K562 (cell line): Measurements from ENCODE around the gene WDR70. TPM values are rescaled to one million over a fixed set of nuclear protein-coding genes. Genes with fewer than 3 reads are reported as not detected.

Source experiments
- ATAC-seq: fragments of 200-7000 bp; cut with Tn5 transposase; 3 replicates; pipeline ENCODE4 v1.9.1; 2020; ENCODE audit warnings: moderate library complexity
- BruUV-seq: library from RNA; stranded (reverse); fragments of 400-500 nt; replicated peaks from 2 replicates; lab custom pipeline; 2021; lab: Mats Ljungman, UMichigan
- CTCF ChIA-PET: fragments of 300-600 bp; formaldehyde crosslinking; extraction: SDS; loops from one replicate; lab custom pipeline; 2021; ENCODE audit warnings: low intra/inter-chr PET ratio; lab: Yijun Ruan, JAX
- POLR2A ChIA-PET: fragments of 300-600, 350-650 bp; sonication (Branson Sonifier 250); formaldehyde crosslinking; extraction: SDS; loops from one replicate; lab custom pipeline; 2021; ENCODE audit warnings: antibody characterized with exemption, inconsistent platforms; lab: Yijun Ruan, JAX
- DNase-seq, 4 experiments: peaks; one replicate each; pipeline versions ENCODE4 v3.0.0 to v3.0.0-alpha.2; 2011 to 2018; ENCODE audit warnings: low spot score in 3 of 4, mixed read lengths in 3 of 4; ENCODE audit errors: extremely low read depth in 1 of 4
- FAIRE-seq: peaks from 2 replicates; lab custom pipeline; 2011; peaks lifted over from hg19 to GRCh38; lab: Jason Lieb, UNC
- H2AFZ ChIP-seq: 2 replicates; pipeline ENCODE4 v1.6.0; 2011; ENCODE audit warnings: low read depth, low read length, control low read depth, inconsistent platforms
- H3K27ac ChIP-seq: fragments of 200-600 bp; 3 replicates; pipeline ENCODE4 v1.8.0; 2011; ENCODE audit warnings: low read depth, mild to moderate bottlenecking, control low read depth, inconsistent platforms, low read length, moderate library complexity, mixed read lengths; ENCODE audit errors: extremely low read depth
- H3K27me3 ChIP-seq, 2 experiments: fragments of 300-600 bp in 1 of 2; 2 replicates in 1 of 2; 3 replicates in 1 of 2; pipeline versions ENCODE4 v1.6.0 to v1.8.0; 2011; ENCODE audit warnings: inconsistent platforms in 2 of 2, low read length in 2 of 2, mild to moderate bottlenecking in 1 of 2, mixed read lengths in 1 of 2, moderate library complexity in 1 of 2; ENCODE audit not compliant: control insufficient read depth in 2 of 2, insufficient read depth in 2 of 2
- H3K36me3 ChIP-seq: fragments of 300-600 bp; 3 replicates; pipeline ENCODE4 v1.8.0; 2011; ENCODE audit warnings: mild to moderate bottlenecking, low read length, inconsistent platforms; ENCODE audit not compliant: control insufficient read depth, insufficient read depth
- H3K4me1 ChIP-seq, 2 experiments: fragments of 200-600 bp in 1 of 2; replicated peaks in 1 of 2; 2 replicates in 1 of 2; 3 replicates in 1 of 2; pipeline versions ENCODE4 v1.5.1 to v1.8.0; 2011; ENCODE audit warnings: inconsistent platforms in 2 of 2, low read length in 2 of 2, mild to moderate bottlenecking in 1 of 2, mixed read lengths in 1 of 2, moderate library complexity in 1 of 2; ENCODE audit not compliant: control insufficient read depth in 2 of 2, insufficient read depth in 2 of 2
- H3K4me2 ChIP-seq: 2 replicates; pipeline ENCODE4 v1.6.1; 2011; ENCODE audit warnings: low read length, control low read depth, inconsistent platforms, mixed read lengths; ENCODE audit not compliant: insufficient read depth
- H3K4me3 ChIP-seq: fragments of 200-600 bp; sonication (generic), shearing (Covaris generic); 2 replicates; pipeline ENCODE4 v1.5.1; 2016; ENCODE audit warnings: control low read depth, inconsistent platforms
- H3K79me2 ChIP-seq: fragments of 200-600 bp; 3 replicates; pipeline ENCODE4 v1.8.0; 2011; ENCODE audit warnings: low read length, inconsistent platforms; ENCODE audit not compliant: control insufficient read depth, insufficient read depth
- H3K9ac ChIP-seq, 2 experiments: 2 replicates each; pipeline versions ENCODE4 v1.6.0 to v1.6.1; 2011; ENCODE audit warnings: low read depth in 2 of 2, low read length in 2 of 2, control low read depth in 1 of 2, inconsistent platforms in 1 of 2, mild to moderate bottlenecking in 1 of 2, mixed read lengths in 1 of 2; ENCODE audit not compliant: insufficient read depth in 1 of 2
- H3K9me1 ChIP-seq: one replicate; pipeline ENCODE4 v1.6.0; 2011; ENCODE audit warnings: inconsistent platforms, mild to moderate bottlenecking, low read length, moderate library complexity; ENCODE audit not compliant: control insufficient read depth, insufficient read depth
- H3K9me3 ChIP-seq: replicated peaks from 2 replicates; pipeline ENCODE4 v1.5.1; 2011; ENCODE audit warnings: low read depth, low read length, inconsistent platforms; ENCODE audit not compliant: control insufficient read depth, insufficient read depth
- H4K20me1 ChIP-seq: replicated peaks from 2 replicates; pipeline ENCODE4 v1.6.1; 2011; ENCODE audit warnings: low read length, inconsistent platforms, mixed read lengths; ENCODE audit not compliant: control insufficient read depth, insufficient read depth
- CBX5 ChIP-seq: IDR thresholded peaks from 2 replicates; pipeline ENCODE4 v1.6.1; 2014; ENCODE audit warnings: low read depth, borderline replicate concordance
- ESRRB ChIP-seq: fragments of 250-450 bp; sonication (Bioruptor Pico); IDR thresholded peaks from 2 replicates; pipeline ENCODE4 v1.5.0; 2020; ENCODE audit warnings: mild to moderate bottlenecking, moderate library complexity, borderline replicate concordance
- ETV1 ChIP-seq: fragments of 450-650 bp; conservative IDR thresholded peaks from 2 replicates; pipeline ENCODE4 v1.6.1; 2016; ENCODE audit warnings: missing genetic modification characterization, control low read depth, low read depth, missing compliant biosample characterization
- MAFK ChIP-seq: IDR thresholded peaks from 2 replicates; pipeline ENCODE4 v1.6.1; 2011; ENCODE audit warnings: low read length, improper control_type of control experiment
- SIN3A ChIP-seq, 2 experiments: fragments of 150-350 bp in 1 of 2; IDR thresholded peaks; 2 replicates each; pipeline ENCODE4 v1.6.1; 2011 to 2016; ENCODE audit warnings: borderline replicate concordance in 2 of 2, low read depth in 2 of 2, low read length in 2 of 2, mild to moderate bottlenecking in 2 of 2, moderate library complexity in 2 of 2; ENCODE audit not compliant: control insufficient read depth in 1 of 2
- ZBED1 ChIP-seq: IDR thresholded peaks from 2 replicates; pipeline ENCODE4 v1.6.1; 2014
- ZBTB8A ChIP-seq: fragments of 450-650 bp; IDR thresholded peaks from 2 replicates; pipeline ENCODE4 v1.6.1; 2018; ENCODE audit warnings: mild to moderate bottlenecking, moderate library complexity; ENCODE audit not compliant: partially characterized antibody
- ZNF184 ChIP-seq: sonication (generic); formaldehyde crosslinking; IDR thresholded peaks from 2 replicates; pipeline ENCODE4 v1.5.0; 2020; ENCODE audit warnings: missing genetic modification reagents
- ZNF384 ChIP-seq: IDR thresholded peaks from 2 replicates; pipeline ENCODE4 v1.6.1; 2012; ENCODE audit warnings: low read depth, low read length, improper control_type of control experiment
- ZNF75A ChIP-seq: fragments of 450-650 bp; formaldehyde crosslinking; IDR thresholded peaks from 2 replicates; pipeline ENCODE4 v1.4.0; 2020; ENCODE audit warnings: mild to moderate bottlenecking
- whole genome bisulfite sequencing: fragments of 100-300 bp; shearing (Covaris generic); methylation state at CpG from one replicate; pipeline ENCODE4 v1.1.6; 2016; ENCODE audit warnings: low coverage, mixed read lengths; ENCODE audit not compliant: insufficient coverage; ENCODE audit errors: missing lambda C conversion rate; 5-methylcytosine and 5-hydroxymethylcytosine counted together
- in situ Hi-C: fragments of 300-500 bp; cut with MboI; formaldehyde crosslinking; loops from 4 replicates; pipeline ENCODE4 v1.15.0; 2018; ENCODE audit warnings: inconsistent platforms, mixed read lengths
- intact Hi-C: fragments of 100-400 bp; cut with micrococcal nuclease; formaldehyde crosslinking; loops from 2 replicates; pipeline ENCODE4 v1.14.2; 2022
- polyA plus RNA-seq, 8 experiments: library from polyadenylated mRNA; depleted of rRNA in 4 of 8; stranded (reverse) in 5 of 8; unstranded in 3 of 8; fragments of >200 nt; fragmentation: Nextera tagmentation in 2 of 8; fragmentation: Illumina TruSeq in 1 of 8; extraction: Ambion mirVana in 2 of 8; extraction: Trizol in 1 of 8; gene quantifications; 2 replicates each; pipeline versions ENCODE4 v1.2.1 to v1.2.3, GENCODE V29; 2011 to 2014; ENCODE audit warnings: inconsistent platforms in 1 of 8, missing spikeins in 1 of 8
- total RNA-seq, 7 experiments: library from RNA; depleted of rRNA in 6 of 7; stranded (reverse); fragments of >200 nt in 6 of 7; fragmentation: Illumina TruSeq in 2 of 7; extraction: Trizol in 2 of 7; gene quantifications; 2 replicates each; pipeline versions ENCODE4 v1.2.1 to v1.2.3, GENCODE V29; 2011 to 2021; ENCODE audit warnings: low replicate concordance in 1 of 7
- TF ChIP-seq, protein P1 (sequence below): fragments of 250-450 bp; sonication (Bioruptor Pico); IDR thresholded peaks from 2 replicates; pipeline ENCODE4 v1.5.0; 2020; ENCODE audit warnings: mild to moderate bottlenecking
- TF ChIP-seq, protein P2 (sequence below): fragments of 450-650 bp; formaldehyde crosslinking; IDR thresholded peaks from 2 replicates; pipeline ENCODE4 v1.4.0; 2020; ENCODE audit warnings: mild to moderate bottlenecking, moderate library complexity
- TF ChIP-seq, protein P3 (sequence below), 2 experiments: IDR thresholded peaks in 1 of 2; conservative IDR thresholded peaks in 1 of 2; 2 replicates each; pipeline ENCODE4 v1.6.1; 2016; ENCODE audit warnings: low read depth in 2 of 2, mild to moderate bottlenecking in 1 of 2, missing compliant biosample characterization in 1 of 2, missing genetic modification characterization in 1 of 2, moderate library complexity in 1 of 2

The WDR70 gene
- total and polyA plus RNA-seq, 9 of the 15 experiments (the other 6 are each of a cell fraction or from before 2014, with no cell fraction given), result 16.8 to 46.6 (median 38.8) TPM

DNA sequence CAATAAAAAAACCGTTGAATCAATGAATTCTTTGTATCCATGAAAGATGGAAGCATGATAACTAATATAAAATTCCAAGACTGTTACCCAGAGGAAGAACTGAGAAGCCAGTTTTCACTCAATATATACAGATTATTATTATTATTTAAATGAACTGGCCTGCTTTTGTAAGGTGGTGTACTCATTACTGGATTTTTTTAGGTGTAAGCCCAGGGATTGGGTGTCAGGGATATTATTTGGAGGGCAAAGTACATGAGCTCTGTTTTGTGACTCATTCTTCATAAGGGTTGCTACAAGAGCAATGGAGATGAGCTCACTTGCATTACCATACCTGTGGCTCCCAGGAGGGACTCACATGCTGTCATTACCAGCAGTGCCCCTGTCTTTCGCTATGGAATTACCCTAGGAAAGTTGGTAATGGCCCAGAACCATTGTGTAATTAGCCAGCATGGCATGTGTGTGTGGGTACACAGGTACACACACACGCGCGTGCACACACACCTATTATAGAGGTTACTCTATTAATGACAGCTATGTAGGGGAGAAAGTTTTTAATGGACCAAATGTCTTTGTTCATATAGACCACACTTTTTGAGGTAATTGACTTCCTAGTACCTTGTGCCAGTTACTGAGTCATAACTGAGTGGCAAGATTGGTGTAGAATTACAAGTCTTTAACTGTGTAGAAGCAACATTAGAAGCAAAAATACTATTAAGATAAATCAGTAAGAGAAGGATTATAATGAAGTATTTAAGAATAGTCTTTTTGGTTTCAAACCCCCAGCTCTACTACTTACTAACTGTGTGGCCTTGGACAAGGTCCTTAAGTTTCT lies 317.3 kb downstream of the WDR70 start (continued):
- TF ChIP-seq, protein P1, sequence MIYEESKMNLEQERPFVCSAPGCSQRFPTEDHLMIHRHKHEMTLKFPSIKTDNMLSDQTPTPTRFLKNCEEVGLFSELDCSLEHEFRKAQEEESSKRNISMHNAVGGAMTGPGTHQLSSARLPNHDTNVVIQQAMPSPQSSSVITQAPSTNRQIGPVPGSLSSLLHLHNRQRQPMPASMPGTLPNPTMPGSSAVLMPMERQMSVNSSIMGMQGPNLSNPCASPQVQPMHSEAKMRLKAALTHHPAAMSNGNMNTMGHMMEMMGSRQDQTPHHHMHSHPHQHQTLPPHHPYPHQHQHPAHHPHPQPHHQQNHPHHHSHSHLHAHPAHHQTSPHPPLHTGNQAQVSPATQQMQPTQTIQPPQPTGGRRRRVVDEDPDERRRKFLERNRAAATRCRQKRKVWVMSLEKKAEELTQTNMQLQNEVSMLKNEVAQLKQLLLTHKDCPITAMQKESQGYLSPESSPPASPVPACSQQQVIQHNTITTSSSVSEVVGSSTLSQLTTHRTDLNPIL, result no peak
- TF ChIP-seq, protein P2, sequence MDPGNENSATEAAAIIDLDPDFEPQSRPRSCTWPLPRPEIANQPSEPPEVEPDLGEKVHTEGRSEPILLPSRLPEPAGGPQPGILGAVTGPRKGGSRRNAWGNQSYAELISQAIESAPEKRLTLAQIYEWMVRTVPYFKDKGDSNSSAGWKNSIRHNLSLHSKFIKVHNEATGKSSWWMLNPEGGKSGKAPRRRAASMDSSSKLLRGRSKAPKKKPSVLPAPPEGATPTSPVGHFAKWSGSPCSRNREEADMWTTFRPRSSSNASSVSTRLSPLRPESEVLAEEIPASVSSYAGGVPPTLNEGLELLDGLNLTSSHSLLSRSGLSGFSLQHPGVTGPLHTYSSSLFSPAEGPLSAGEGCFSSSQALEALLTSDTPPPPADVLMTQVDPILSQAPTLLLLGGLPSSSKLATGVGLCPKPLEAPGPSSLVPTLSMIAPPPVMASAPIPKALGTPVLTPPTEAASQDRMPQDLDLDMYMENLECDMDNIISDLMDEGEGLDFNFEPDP (CRISPR knock-in tag), result no peak
- no peak for TF ChIP-seq CBX5
- no peak for TF ChIP-seq ETV1
- no peak for TF ChIP-seq ZBED1
- no peak for TF ChIP-seq MAFK

DNA sequence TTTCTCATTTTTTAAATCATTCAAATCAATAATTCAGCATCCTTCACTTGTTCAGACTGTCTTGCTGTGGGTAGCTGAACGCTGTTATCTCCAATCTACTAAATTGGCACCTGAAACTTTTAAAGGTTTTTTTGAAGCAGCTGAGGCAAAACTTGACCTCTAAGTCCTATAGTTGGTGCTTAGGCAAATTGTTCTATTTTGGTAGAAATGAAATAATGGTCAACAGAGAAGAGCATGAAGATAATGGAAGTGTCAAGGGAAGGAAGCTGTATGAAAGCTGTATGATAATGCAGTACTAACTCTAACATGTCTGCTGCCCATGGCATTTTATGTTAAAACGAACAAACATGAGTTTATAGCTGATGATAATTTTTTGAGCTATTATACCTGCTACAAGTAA lies 322.8 kb downstream of the WDR70 start:
- no peaks in the 10 kb centered on the region for H4K20me1 ChIP-seq
- no peaks in the 10 kb centered on the region for H3K27me3 ChIP-seq
- 47% methylated on average over 2 of the region's 2 CpGs for WGBS
- H3K9ac ChIP-seq, result no peak overlapping the region
- in situ Hi-C loops, result no loop called here
- H3K79me2 ChIP-seq, result no peaks in the 10 kb centered on the region
- H3K4me3 ChIP-seq, result no peak overlapping the region
- H3K4me2 ChIP-seq, result no peak overlapping the region
- no TSS peak for BruUV-seq
- FAIRE-seq, result no peak
- no peak for ATAC-seq
- ChIA-PET POLR2A (interaction anchor here (0.6 to 0.7 kb wide), 2 partner anchors 20 to 1630 kb away, joined by 3 to 4 read pairs; no protein-coding TSS in a partner anchor), CTCF (no interaction called here)
- H3K36me3 ChIP-seq, result peaks cover 7% of the 10 kb centered on the region; the same call in 1 of the 3 replicates
- H3K4me1 ChIP-seq, result no peaks in the 10 kb centered on the region
- no peaks in the 10 kb centered on the region for H3K9me3 ChIP-seq
- intact Hi-C loops, result no loop called here
- no peak overlapping the region for H2AFZ ChIP-seq
- no peak overlapping the region for H3K27ac ChIP-seq
- H3K9me1 ChIP-seq, result no peaks in the 10 kb centered on the region
- DNase-seq, result no peak
- TF ChIP-seq ZNF384, result no peak
- no peak for TF ChIP-seq ZNF75A (CRISPR knock-in tag)
- TF ChIP-seq, protein P3, sequence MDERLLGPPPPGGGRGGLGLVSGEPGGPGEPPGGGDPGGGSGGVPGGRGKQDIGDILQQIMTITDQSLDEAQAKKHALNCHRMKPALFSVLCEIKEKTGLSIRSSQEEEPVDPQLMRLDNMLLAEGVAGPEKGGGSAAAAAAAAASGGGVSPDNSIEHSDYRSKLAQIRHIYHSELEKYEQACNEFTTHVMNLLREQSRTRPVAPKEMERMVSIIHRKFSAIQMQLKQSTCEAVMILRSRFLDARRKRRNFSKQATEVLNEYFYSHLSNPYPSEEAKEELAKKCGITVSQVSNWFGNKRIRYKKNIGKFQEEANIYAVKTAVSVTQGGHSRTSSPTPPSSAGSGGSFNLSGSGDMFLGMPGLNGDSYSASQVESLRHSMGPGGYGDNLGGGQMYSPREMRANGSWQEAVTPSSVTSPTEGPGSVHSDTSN (CRISPR knock-in tag; IDR thresholded peaks at IDR 0.05; ENCODE audit: low read depth), result no peak
- TF ChIP-seq, protein P3 (tag; conservative IDR thresholded peaks at IDR 0.05; ENCODE audit: low read depth), result no peak
- TF ChIP-seq ESRRB (CRISPR knock-in tag), result no peak
- no peak for TF ChIP-seq ZNF184 (CRISPR knock-in tag)
- TF ChIP-seq SIN3A (IDR thresholded peaks at IDR 0.05; ENCODE audit: borderline replicate concordance in 2 of 2, control insufficient read depth in 1 of 2, low read depth in 2 of 2, low read length in 2 of 2), result no peak
- no peak for TF ChIP-seq ZBTB8A
